ENCODE results near the gene PRAC2. TPM values are rescaled to one million over a fixed set of nuclear protein-coding genes. Genes with fewer than 3 reads are reported as not detected.

PRAC2 gene
- polyA plus RNA-seq, 1 experiment, result not detected

- ChIA-PET CTCF (interaction anchor here (0.7 to 3.7 kb wide), 6 partner anchors 9 to 167 kb away, joined by 3 to 22 read pairs (median 4); no protein-coding TSS in a partner anchor), POLR2A (no interaction called here)
- peaks cover 75% of the 10 kb centered on the region for H3K27me3 ChIP-seq (ENCODE audit: control insufficient read depth, insufficient read depth, low read length)
- no peak for DNase-seq (ENCODE audit: low read depth, low spot score)
- no peak for TF ChIP-seq CTCF (IDR thresholded peaks at IDR 0.05; ENCODE audit: low read depth, low read length)
- H3K9me3 ChIP-seq (ENCODE audit: control insufficient read depth, insufficient read depth, low read length), result peaks cover 9% of the 10 kb centered on the region
- no peak overlapping the region for H3K4me3 ChIP-seq (ENCODE audit: low read depth, low read length)
- no peak overlapping the region for H3K27ac ChIP-seq (ENCODE audit: low read depth, low read length)
Measured at GRCh38 chr17:48717367-48718226, 5.4 kb upstream of the PRAC2 start.

- H3K4me3 ChIP-seq (ENCODE audit: low read depth, low read length), result no peak overlapping the region
- H3K27me3 ChIP-seq (ENCODE audit: control insufficient read depth, insufficient read depth, low read length), result peaks cover 82% of the 10 kb centered on the region
- DNase-seq (ENCODE audit: low read depth, low spot score), result no peak
- no peak for TF ChIP-seq CTCF (IDR thresholded peaks at IDR 0.05; ENCODE audit: low read depth, low read length)
- ChIA-PET POLR2A (interaction anchor here (0.6 kb wide), 1 partner anchor 167 kb away, joined by 3 read pairs; no protein-coding TSS in a partner anchor), CTCF (interaction anchor here (1.1 to 3.7 kb wide), 3 partner anchors 8 to 161 kb away, joined by 4 to 22 read pairs (median 6); no protein-coding TSS in a partner anchor)
- no peak overlapping the region for H3K27ac ChIP-seq (ENCODE audit: low read depth, low read length)
- peaks cover 9% of the 10 kb centered on the region for H3K9me3 ChIP-seq (ENCODE audit: control insufficient read depth, insufficient read depth, low read length)
Measured at GRCh38 chr17:48718227-48718760, 4.7 kb upstream of the PRAC2 start.

GRCh38 chr17:48718761-48719641 is 4.0 kb upstream of the PRAC2 start:
- CTCF ChIA-PET, result interaction anchor here (3.7 kb wide), 1 partner anchor 160 kb away, joined by 22 read pairs; no protein-coding TSS in a partner anchor
- Histone ChIP-seq H3K27me3 (ENCODE audit: control insufficient read depth, insufficient read depth, low read length) (peaks cover 83% of the 10 kb centered on the region), H3K9me3 (ENCODE audit: control insufficient read depth, insufficient read depth, low read length) (peaks cover 9% of the 10 kb centered on the region), H3K27ac (ENCODE audit: low read depth, low read length) (no peak overlapping the region), H3K4me3 (ENCODE audit: low read depth, low read length) (no peak overlapping the region)
- TF ChIP-seq CTCF (IDR thresholded peaks at IDR 0.05; ENCODE audit: low read depth, low read length), result no peak
- DNase-seq (ENCODE audit: low read depth, low spot score), result no peak
- POLR2A ChIA-PET, result interaction anchor here (0.6 kb wide), 2 partner anchors 109 to 167 kb away, joined by 3 to 5 read pairs; no protein-coding TSS in a partner anchor

- CTCF ChIA-PET, result interaction anchor here (3.7 kb wide), 1 partner anchor 159 kb away, joined by 22 read pairs; no protein-coding TSS in a partner anchor
- peaks cover 86% of the 10 kb centered on the region for H3K27me3 ChIP-seq (ENCODE audit: control insufficient read depth, insufficient read depth, low read length)
- H3K9me3 ChIP-seq (ENCODE audit: control insufficient read depth, insufficient read depth, low read length), result peaks cover 9% of the 10 kb centered on the region
- POLR2A ChIA-PET, result interaction anchor here (0.6 kb wide), 1 partner anchor 110 kb away, joined by 5 read pairs; no protein-coding TSS in a partner anchor
- no peak for TF ChIP-seq CTCF (IDR thresholded peaks at IDR 0.05; ENCODE audit: low read depth, low read length)
- no peak overlapping the region for H3K4me3 ChIP-seq (ENCODE audit: low read depth, low read length)
- DNase-seq (ENCODE audit: low read depth, low spot score), result no peak
- H3K27ac ChIP-seq (ENCODE audit: low read depth, low read length), result no peak overlapping the region
Measured at GRCh38 chr17:48719642-48720265, 3.2 kb upstream of the PRAC2 start.

Data from AG04450 (cell line).